Activated CD4-positive, alpha-beta memory T cell treated with anti-CD3 and anti-CD28 coated beads, Interleukin-2, amount 10 ng/mL, durations not matched to agents 7 days and 5 days (primary cell): ENCODE measurements around the gene FBXL3. TPM values are rescaled to one million over a fixed set of nuclear protein-coding genes. Genes with fewer than 3 reads are reported as not detected.
"Not testable (repeated sequence)": the region's sequence is repeated elsewhere in the genome, so short reads cannot be mapped to it uniquely, and the experiment has no call there.

Experiments used
- CTCF ChIA-PET: fragments of 350-600 bp; sonication (Branson Sonifier 250); formaldehyde crosslinking; loops from one replicate; lab custom pipeline; 2021; ENCODE audit warnings: antibody characterized with exemption, inconsistent platforms; lab: Charles Lee
- POLR2A ChIA-PET: fragments of 350-600 bp; sonication (Branson Sonifier 250); formaldehyde crosslinking; loops from one replicate; lab custom pipeline; 2021; ENCODE audit warnings: antibody characterized with exemption; lab: Charles Lee
- DNase-seq: peaks from one replicate; pipeline ENCODE4 v3.0.0-alpha.2; 2020
- H3K27ac Mint-ChIP-seq: one replicate; pipeline ENCODE4 v1.8.0; 2021; ENCODE audit warnings: mild to moderate bottlenecking, mixed read lengths
- H3K27me3 Mint-ChIP-seq: one replicate; pipeline ENCODE4 v1.8.0; 2021; ENCODE audit warnings: mixed read lengths
- H3K36me3 Mint-ChIP-seq: one replicate; pipeline ENCODE4 v1.8.0; 2021; ENCODE audit warnings: low read depth, mixed read lengths
- H3K4me1 Mint-ChIP-seq: one replicate; pipeline ENCODE4 v1.8.0; 2021; ENCODE audit warnings: mixed read lengths
- H3K4me3 Mint-ChIP-seq: one replicate; pipeline ENCODE4 v1.8.0; 2021; ENCODE audit warnings: mild to moderate bottlenecking, mixed read lengths
- H3K9me3 Mint-ChIP-seq: one replicate; pipeline ENCODE4 v1.8.0; 2021; ENCODE audit warnings: mixed read lengths
- total RNA-seq, 2 experiments: library from RNA; stranded (reverse); gene quantifications; one replicate each; pipeline ENCODE4 v1.2.3, GENCODE V29; 2021

The FBXL3 gene
- total RNA-seq, 2 experiments from 2014 or later, result 38.6 to 43.3 TPM

DNA sequence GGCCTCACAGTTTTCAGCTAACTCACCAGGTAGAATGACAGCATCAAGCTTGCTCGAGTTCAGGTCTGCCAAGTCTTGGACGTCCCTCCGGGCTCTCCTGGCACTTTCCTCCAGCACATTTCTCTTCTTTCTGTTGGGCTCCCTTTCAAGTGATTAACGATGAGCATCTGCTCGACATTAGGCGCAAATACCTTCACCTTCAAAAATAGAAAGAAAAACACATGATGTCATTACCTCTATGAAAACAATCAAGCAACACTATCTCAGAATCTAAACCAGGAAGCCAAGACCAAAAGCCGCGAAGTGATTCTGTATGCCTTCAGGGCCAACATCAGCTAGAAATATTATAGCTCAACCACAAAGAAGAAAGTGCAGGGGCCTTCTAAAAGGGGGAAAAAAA is 50.5 kb downstream of the FBXL3 start:
- ChIA-PET CTCF (interaction anchor here (1.0 to 1.2 kb wide), 2 partner anchors 92 to 502 kb away, joined by 3 read pairs; no protein-coding TSS in a partner anchor), POLR2A (interaction anchor here (1.2 to 2.1 kb wide), 3 partner anchors 14 to 51 kb away, joined by 5 to 10 read pairs (median 6); partner anchors contain the start of genes CLN5 and FBXL3)
- DNase-seq, result no peak
- Mint-ChIP-seq H3K36me3 (no peaks in the 10 kb centered on the region), H3K27me3 (peaks cover 51% of the 10 kb centered on the region), H3K4me3 (peak overlapping the region; percentile 1), H3K4me1 (peaks cover 13% of the 10 kb centered on the region), H3K9me3 (no peaks in the 10 kb centered on the region), H3K27ac (peak overlapping the region; percentile 1)

DNA sequence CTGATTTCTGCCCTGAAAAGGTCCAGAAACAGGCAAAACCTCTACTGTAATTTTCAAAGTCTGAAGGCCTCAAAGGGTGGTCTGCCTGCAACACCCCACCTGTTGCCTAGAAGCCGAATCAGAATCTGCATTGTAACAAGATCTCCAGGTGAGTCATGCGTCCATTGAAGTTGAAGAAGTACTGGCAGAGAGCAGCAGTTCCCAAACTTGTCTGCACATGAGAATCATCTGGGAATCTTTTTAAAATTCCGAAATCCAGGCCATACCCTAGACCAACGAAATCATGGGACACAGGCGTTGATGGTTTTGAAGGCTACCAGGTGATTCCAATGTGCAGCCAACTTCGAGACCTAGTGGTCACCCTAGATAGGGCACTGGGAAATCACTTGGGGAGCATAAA is 51.1 kb downstream of the FBXL3 start:
- CTCF ChIA-PET, result interaction anchor here (1.0 kb wide), 1 partner anchor 502 kb away, joined by 3 read pairs; no protein-coding TSS in a partner anchor
- no peaks in the 10 kb centered on the region for H3K36me3 Mint-ChIP-seq
- no peaks in the 10 kb centered on the region for H3K9me3 Mint-ChIP-seq
- DNase-seq, result no peak
- no peak overlapping the region for H3K4me3 Mint-ChIP-seq
- peaks cover 13% of the 10 kb centered on the region for H3K4me1 Mint-ChIP-seq
- peaks cover 49% of the 10 kb centered on the region for H3K27me3 Mint-ChIP-seq
- POLR2A ChIA-PET, result interaction anchor here (1.2 to 2.0 kb wide), 2 partner anchors 15 to 51 kb away, joined by 6 to 10 read pairs; partner anchors contain the start of genes CLN5 and FBXL3
- no peak overlapping the region for H3K27ac Mint-ChIP-seq

DNA sequence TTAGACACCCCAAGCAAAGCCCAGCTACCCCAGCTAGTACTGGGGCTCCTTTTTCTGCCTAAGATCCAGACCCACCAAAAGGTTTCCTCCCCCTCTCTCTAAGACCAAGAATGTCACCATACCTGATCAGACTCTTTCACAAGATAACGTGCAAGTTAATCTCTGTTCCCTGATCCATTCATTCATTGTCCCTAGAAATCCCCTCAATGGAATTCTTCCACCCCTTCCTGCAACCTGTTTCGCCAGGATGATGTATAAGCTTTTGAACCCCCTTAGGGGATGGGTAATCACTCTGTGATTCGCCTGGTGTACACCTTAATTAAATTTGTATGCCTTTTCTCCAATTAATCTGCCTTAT is 52.4 kb downstream of the FBXL3 start:
- Mint-ChIP-seq H3K9me3 (no peaks in the 10 kb centered on the region), H3K27me3 (peaks cover 50% of the 10 kb centered on the region), H3K36me3 (no peaks in the 10 kb centered on the region), H3K4me1 (peaks cover 11% of the 10 kb centered on the region), H3K4me3 (no peak overlapping the region), H3K27ac (no peak overlapping the region)
- ChIA-PET POLR2A (no interaction called here), CTCF (interaction anchor here (1.0 kb wide), 1 partner anchor 504 kb away, joined by 3 read pairs; no protein-coding TSS in a partner anchor)
- no peak for DNase-seq

DNA sequence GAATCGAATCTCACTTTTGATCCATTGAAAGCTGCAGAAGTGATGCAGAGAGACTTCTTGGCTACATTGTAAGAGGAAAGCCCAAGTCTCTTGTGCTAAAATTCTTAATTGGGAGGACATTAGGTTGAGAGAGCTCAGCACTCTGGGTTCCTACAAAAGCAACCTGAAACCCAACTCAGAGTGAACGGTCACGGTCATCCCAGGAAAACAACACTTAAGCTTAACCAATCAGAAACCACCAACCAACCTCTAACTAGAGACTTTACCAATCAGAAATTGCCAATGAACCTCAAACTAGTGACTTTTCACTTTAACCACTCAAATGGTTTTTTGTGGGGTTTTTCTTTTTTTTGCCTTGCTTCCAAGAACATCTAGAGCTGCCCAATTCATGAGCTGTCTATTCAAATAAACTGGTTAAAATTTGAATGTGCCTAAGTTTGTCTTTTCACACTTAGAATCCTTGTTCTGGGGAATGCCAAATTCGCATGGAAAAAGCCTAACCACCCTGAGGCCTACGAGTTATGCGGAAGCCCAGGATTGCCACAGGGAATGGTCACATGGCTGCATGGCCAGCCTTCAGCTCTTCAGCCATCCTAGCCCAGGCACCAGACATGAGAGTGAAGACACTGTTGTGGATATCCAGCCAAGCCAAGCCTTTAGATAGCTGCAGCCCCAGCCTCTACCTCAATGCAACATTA is 52.9 kb downstream of the FBXL3 start:
- peaks cover 10% of the 10 kb centered on the region for H3K4me1 Mint-ChIP-seq
- no peaks in the 10 kb centered on the region for H3K9me3 Mint-ChIP-seq
- no peak overlapping the region for H3K27ac Mint-ChIP-seq
- POLR2A ChIA-PET, result interaction anchor here (1.0 kb wide), 1 partner anchor 18 kb away, joined by 3 read pairs; the partner anchor contains the start of gene CLN5
- CTCF ChIA-PET, result interaction anchor here (1.0 kb wide), 1 partner anchor 504 kb away, joined by 3 read pairs; no protein-coding TSS in a partner anchor
- peaks cover 47% of the 10 kb centered on the region for H3K27me3 Mint-ChIP-seq
- no peak overlapping the region for H3K4me3 Mint-ChIP-seq
- no peaks in the 10 kb centered on the region for H3K36me3 Mint-ChIP-seq
- no peak for DNase-seq

DNA sequence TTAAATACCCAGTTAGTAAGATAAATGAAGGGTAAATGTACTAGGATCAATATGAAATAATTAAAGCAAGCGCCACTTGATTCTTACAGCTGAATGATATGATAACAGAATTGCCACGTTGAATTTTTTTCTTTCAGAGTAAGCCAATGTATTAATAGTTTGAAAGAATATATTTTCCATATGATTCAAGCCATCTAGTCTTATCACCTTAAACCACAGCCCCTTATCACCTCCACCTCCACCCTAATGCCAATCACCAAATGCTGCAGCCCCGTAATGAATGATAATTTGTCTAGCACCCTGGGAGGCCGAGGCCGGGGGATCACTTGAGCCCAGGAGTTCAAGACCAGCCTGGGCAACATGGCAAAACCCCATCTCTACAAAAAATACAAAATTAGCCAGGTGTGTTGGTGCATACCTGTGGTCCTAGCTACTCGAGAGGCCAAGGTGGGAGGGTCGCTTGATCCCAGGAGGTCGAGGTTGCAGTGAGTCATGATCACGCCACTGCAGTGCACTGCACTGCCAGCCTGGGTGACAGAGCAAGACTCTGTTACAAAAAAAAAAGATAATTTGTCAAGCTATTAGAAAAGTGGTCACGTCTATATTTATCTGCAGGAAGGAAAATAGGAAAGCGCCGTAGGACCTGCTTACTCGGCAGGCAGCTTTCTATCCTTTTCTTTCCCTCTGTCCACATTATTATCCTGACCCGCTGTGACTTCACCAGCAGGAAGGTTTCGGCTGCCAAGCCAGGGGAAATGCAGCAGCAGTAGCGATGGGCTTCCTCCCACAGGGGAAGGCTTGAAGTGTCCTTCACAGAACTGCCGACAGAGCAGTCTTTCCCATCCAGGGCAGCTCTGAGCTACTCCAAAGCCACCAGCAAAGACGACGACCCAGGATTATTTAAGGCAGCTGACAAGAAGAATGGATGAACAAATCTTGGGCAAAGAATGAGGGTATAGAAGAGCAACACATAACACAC is 54.8 kb downstream of the FBXL3 start:
- no peaks in the 10 kb centered on the region for H3K9me3 Mint-ChIP-seq
- POLR2A ChIA-PET, result interaction anchor here (0.7 kb wide), 1 partner anchor 20 kb away, joined by 3 read pairs; the partner anchor contains the start of gene CLN5

DNA sequence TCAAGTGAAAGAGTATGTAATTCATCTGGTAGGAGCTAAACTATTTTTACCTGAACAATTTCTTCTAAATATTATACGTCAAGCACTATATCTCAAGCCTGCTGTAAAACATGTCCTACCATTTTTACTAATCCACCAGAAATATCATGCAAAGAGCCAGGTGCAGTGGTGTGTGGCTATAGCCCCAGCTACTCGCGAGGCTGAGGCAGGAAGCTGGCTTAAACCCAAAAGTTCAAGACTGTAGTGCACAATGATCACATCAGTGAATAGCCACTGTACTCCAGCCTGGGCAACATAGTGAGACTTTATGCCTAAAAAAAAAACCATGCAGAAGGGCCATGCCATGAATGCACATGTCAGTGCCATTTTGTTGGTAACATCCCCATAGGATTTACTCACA is 55.7 kb downstream of the FBXL3 start:
- Mint-ChIP-seq H3K27ac (no peak overlapping the region), H3K27me3 (peaks cover 28% of the 10 kb centered on the region), H3K4me3 (no peak overlapping the region), H3K4me1 (no peaks in the 10 kb centered on the region), H3K36me3 (no peaks in the 10 kb centered on the region), H3K9me3 (no peaks in the 10 kb centered on the region)
- no peak for DNase-seq
- ChIA-PET CTCF (interaction anchor here (0.6 to 0.7 kb wide), 2 partner anchors 9 to 1694 kb away, joined by 3 to 5 read pairs; no protein-coding TSS in a partner anchor), POLR2A (interaction anchor here (0.8 kb wide), 1 partner anchor 86 kb away, joined by 4 read pairs; the partner anchor contains the start of gene KCTD12)

More for the DNA sequence above, 54.8 kb downstream of the FBXL3 start:
- no peak overlapping the region for H3K27ac Mint-ChIP-seq
- no peaks in the 10 kb centered on the region for H3K36me3 Mint-ChIP-seq
- CTCF ChIA-PET, result no interaction called here
- H3K4me3 Mint-ChIP-seq, result no peak overlapping the region
- peaks cover 6% of the 10 kb centered on the region for H3K4me1 Mint-ChIP-seq
- peaks cover 35% of the 10 kb centered on the region for H3K27me3 Mint-ChIP-seq
- no peak for DNase-seq

DNA sequence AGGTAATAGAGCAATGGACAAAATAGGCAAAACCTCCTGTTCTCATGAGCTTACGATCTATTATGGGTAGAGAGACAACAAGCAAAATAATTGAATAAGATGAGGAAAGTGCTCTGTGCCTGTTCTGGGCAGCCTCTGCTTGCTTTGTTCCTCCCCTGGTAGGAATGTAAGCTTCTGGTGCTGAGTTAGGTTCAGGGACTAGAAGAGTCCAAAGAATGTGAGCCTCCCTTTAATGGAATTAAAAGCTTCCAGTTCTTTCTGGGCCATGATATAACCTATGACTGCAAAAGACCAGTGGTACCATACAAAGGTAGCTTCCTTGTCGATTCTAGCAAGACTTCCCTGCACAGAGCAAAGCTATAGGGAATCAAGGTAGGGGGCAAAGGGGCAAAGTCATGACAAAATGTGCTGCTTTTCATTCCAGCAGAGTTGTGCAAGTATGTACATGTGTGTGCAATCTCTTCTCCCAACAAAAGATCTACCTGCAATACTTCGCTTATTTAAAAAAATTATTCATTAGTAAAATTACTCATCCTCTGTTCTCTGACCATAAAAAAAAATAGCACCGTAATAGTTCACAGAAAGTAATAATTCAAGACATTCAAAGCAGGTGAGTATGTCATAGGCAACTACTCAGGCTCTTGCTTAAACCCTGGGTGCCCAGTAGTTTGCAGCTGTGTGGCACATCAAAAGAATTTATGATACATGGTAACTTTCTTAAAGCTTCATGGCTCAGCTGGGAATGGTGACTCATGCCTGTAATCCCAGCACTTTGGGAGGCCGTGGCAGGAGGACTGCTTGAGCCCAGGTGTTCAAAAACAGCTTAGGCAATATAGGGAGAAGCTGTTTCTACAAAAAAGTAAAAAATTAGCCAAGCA is 57.2 kb downstream of the FBXL3 start:
- no peak overlapping the region for H3K4me3 Mint-ChIP-seq
- DNase-seq, result no peak
- no peaks in the 10 kb centered on the region for H3K36me3 Mint-ChIP-seq
- POLR2A ChIA-PET, result no interaction called here
- peaks cover 27% of the 10 kb centered on the region for H3K27me3 Mint-ChIP-seq
- no peaks in the 10 kb centered on the region for H3K4me1 Mint-ChIP-seq
- no peak overlapping the region for H3K27ac Mint-ChIP-seq
- CTCF ChIA-PET, result interaction anchor here (1.6 kb wide), 1 partner anchor 11 kb away, joined by 4 read pairs; no protein-coding TSS in a partner anchor
- no peaks in the 10 kb centered on the region for H3K9me3 Mint-ChIP-seq

DNA sequence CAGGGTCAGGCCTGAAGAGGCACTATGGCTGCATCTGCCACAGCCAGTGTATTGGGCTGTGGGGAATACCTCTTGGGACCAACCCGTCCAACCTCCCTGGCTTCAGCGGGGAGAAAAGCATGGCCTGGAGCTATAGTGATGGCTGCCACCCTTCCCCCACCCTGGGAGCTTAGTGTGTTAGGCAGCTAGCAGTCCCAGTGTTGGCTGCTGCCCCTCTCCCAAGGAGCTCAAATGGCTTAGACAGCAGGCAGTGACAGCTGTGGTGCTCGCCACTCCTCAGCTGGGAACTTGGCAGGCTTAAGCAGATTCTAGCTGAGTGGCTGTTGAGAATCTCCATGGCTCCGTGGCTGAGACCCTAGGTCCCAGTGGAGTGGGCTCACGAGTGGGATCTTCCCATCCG is 58.9 kb downstream of the FBXL3 start:
- Mint-ChIP-seq H3K4me1 (no peaks in the 10 kb centered on the region), H3K9me3 (no peaks in the 10 kb centered on the region), H3K27me3 (peaks cover 19% of the 10 kb centered on the region), H3K27ac (no peak overlapping the region), H3K4me3 (no peak overlapping the region), H3K36me3 (no peaks in the 10 kb centered on the region)
- CTCF ChIA-PET, result no interaction called here
- POLR2A ChIA-PET, result no interaction called here
- no peak for DNase-seq

DNA sequence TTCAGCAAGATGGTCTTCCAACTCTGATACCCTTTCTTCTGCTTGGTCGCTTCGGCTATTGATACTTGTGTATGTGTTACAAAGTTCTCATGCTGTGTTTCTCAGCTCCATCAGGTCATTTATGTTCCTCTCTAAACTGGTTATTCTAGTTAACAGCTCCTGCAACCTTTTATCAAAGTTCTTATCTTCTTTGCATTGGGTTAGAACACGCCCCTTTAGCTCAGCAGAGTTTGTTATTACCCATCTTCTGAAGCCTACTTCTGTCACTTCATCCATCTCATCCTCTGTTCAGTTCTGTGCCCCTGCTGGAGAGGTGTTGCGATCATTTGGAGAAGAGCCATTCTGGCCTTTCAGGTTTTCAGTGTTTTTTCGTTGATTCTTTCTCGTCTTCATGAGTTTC is 59.9 kb downstream of the FBXL3 start:
- peaks cover 14% of the 10 kb centered on the region for H3K27me3 Mint-ChIP-seq
- H3K27ac Mint-ChIP-seq, result no peak overlapping the region
- H3K4me1 Mint-ChIP-seq, result no peaks in the 10 kb centered on the region
- H3K36me3 Mint-ChIP-seq, result no peaks in the 10 kb centered on the region
- no peak overlapping the region for H3K4me3 Mint-ChIP-seq
- no peaks in the 10 kb centered on the region for H3K9me3 Mint-ChIP-seq
- DNase-seq, result no peak
- CTCF ChIA-PET, result no interaction called here
- POLR2A ChIA-PET, result no interaction called here

DNA sequence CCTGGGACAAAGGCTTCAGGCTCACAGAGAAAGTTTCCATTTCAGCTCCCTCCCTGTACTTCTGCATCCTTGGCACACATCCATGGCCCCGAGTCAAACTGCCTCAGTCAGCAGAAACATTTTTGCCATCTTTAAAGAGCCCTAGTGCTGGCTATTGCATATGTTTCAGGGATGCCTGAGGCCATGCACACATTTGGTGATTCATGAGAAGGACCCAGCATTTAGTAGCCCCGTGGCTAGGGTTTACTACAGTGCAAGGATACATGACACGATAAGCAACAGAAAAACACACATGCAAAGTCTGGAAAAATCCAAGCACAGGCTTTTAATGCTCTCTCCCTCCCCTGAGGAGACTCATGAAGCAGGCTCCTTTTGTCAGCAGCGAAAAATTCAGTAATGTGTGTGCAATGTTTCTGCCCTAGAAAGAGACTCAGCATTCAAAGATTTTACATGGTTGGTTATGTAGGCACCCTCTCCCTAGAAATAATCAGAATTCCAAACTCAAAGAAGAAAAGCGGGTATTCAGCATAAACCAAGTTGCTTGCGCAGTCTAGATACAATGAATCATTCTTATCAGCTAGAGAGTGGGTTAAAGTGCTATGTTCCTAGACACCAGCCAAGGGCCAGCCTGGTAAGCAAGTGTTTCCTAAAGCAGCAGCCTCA is 61.1 kb downstream of the FBXL3 start:
- Mint-ChIP-seq H3K27ac (no peak overlapping the region), H3K36me3 (no peaks in the 10 kb centered on the region), H3K4me1 (no peaks in the 10 kb centered on the region), H3K27me3 (peaks cover 6% of the 10 kb centered on the region), H3K9me3 (peaks cover 2% of the 10 kb centered on the region), H3K4me3 (no peak overlapping the region)
- POLR2A ChIA-PET, result no interaction called here
- no peak for DNase-seq
- CTCF ChIA-PET, result no interaction called here

DNA sequence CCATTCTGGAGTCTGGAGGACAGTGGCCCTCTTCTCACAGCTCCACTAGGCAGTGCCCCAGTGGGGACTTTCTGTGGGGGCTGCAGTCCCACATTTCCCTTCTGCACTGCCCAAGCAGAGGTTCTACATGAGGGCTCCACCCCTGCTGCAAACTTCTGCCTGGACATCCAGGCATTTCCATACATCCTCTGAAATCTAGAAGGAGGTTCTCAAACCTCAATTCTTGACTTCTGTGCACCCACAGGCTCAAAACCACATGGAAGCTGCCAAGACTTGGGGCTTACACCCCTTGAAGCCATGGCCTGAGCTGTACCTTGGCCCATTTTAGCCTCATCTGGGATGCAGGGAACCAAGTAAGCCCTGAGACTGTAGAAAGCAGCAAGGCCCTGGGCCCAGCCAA is 67.2 kb downstream of the FBXL3 start:
- H3K36me3 Mint-ChIP-seq, CTCF ChIA-PET, DNase-seq, POLR2A ChIA-PET, H3K4me3 Mint-ChIP-seq, H3K27ac Mint-ChIP-seq, H3K4me1 Mint-ChIP-seq, H3K27me3 Mint-ChIP-seq: not testable (repeated sequence)
- H3K9me3 Mint-ChIP-seq, result peaks cover 26% of the 10 kb centered on the region
